ENCODE measurements around the gene STX18.

Gene STX18

GRCh38 chr4:4461178-4461577 lies 80.7 kb downstream of the STX18 start:
- no peak for DNase-seq (ENCODE audit: low read depth)
- no peak overlapping the region for H3K4me3 ChIP-seq (ENCODE audit: control insufficient read depth, low read depth, low read length)
- TF ChIP-seq CTCF (conservative IDR thresholded peaks at IDR 0.05; ENCODE audit: control insufficient read depth, insufficient read depth, low read depth, low read length), result no peak

- no peak for DNase-seq (ENCODE audit: low read depth)
- TF ChIP-seq CTCF (conservative IDR thresholded peaks at IDR 0.05; ENCODE audit: control insufficient read depth, insufficient read depth, low read depth, low read length), result no peak
- H3K4me3 ChIP-seq (ENCODE audit: control insufficient read depth, low read depth, low read length), result no peak overlapping the region
Observed at GRCh38 chr4:4460759-4461158, 81.1 kb downstream of the STX18 start.

GRCh38 chr4:4459181-4459580 lies 82.7 kb downstream of the STX18 start:
- H3K4me3 ChIP-seq (ENCODE audit: control insufficient read depth, low read depth, low read length), result no peak overlapping the region
- TF ChIP-seq CTCF (conservative IDR thresholded peaks at IDR 0.05; ENCODE audit: control insufficient read depth, insufficient read depth, low read depth, low read length), result no peak
- no peak for DNase-seq (ENCODE audit: low read depth)

- TF ChIP-seq CTCF (conservative IDR thresholded peaks at IDR 0.05; ENCODE audit: control insufficient read depth, insufficient read depth, low read depth, low read length), result no peak
- H3K4me3 ChIP-seq (ENCODE audit: control insufficient read depth, low read depth, low read length), result no peak overlapping the region
- peak; percentile 55 for DNase-seq (ENCODE audit: low read depth)
Observed at GRCh38 chr4:4457803-4458553, 83.9 kb downstream of the STX18 start.

- DNase-seq (ENCODE audit: low read depth), result no peak
- H3K4me3 ChIP-seq (ENCODE audit: control insufficient read depth, low read depth, low read length), result no peak overlapping the region
Observed at GRCh38 chr4:4456816-4457578, 84.9 kb downstream of the STX18 start.

GRCh38 chr4:4456351-4456750 lies 85.5 kb downstream of the STX18 start:
- H3K4me3 ChIP-seq (ENCODE audit: control insufficient read depth, low read depth, low read length), result no peak overlapping the region
- no peak for DNase-seq (ENCODE audit: low read depth)
- TF ChIP-seq CTCF (conservative IDR thresholded peaks at IDR 0.05; ENCODE audit: control insufficient read depth, insufficient read depth, low read depth, low read length), result no peak

More at GRCh38 chr4:4456816-4457578, 84.9 kb downstream of the STX18 start:
- TF ChIP-seq CTCF (conservative IDR thresholded peaks at IDR 0.05; ENCODE audit: control insufficient read depth, insufficient read depth, low read depth, low read length), result no peak
